GM12872 (cell line): ENCODE measurements around the gene DTX3.

Source experiments
- TF ChIP-seq, protein P1 (sequence below): IDR thresholded peaks from 3 replicates; pipeline ENCODE4 v1.5.1; 2011; ENCODE audit warnings: low read depth, mild to moderate bottlenecking, low read length, moderate library complexity; ENCODE audit not compliant: insufficient read depth

Gene DTX3

DNA sequence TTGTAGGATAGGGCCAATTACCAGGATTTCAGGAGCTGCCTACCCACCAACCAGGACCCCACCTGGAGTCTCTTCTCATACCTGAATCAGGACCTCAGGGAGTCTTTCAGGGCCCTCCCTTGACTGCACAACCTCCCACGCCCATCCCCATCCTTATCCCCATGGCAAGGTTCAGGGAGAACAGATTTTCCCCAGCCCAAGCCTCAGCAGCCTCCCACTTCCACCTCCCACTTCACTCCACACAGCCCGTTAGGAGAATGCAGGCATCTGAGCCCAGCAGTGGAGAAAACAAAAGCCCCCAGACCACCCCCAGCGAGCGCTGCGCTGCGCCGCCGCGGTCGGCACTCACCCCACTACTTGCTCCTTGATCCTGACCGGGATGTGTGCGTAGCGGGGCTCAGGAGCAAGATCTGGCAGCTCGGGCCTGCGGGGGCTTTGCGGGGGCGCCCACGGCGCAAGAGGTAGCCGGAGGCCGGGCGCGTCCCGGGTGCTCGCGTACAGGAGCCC lies 27.0 kb downstream of the DTX3 start:
- TF ChIP-seq, protein P1, sequence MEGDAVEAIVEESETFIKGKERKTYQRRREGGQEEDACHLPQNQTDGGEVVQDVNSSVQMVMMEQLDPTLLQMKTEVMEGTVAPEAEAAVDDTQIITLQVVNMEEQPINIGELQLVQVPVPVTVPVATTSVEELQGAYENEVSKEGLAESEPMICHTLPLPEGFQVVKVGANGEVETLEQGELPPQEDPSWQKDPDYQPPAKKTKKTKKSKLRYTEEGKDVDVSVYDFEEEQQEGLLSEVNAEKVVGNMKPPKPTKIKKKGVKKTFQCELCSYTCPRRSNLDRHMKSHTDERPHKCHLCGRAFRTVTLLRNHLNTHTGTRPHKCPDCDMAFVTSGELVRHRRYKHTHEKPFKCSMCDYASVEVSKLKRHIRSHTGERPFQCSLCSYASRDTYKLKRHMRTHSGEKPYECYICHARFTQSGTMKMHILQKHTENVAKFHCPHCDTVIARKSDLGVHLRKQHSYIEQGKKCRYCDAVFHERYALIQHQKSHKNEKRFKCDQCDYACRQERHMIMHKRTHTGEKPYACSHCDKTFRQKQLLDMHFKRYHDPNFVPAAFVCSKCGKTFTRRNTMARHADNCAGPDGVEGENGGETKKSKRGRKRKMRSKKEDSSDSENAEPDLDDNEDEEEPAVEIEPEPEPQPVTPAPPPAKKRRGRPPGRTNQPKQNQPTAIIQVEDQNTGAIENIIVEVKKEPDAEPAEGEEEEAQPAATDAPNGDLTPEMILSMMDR: no peak

DNA sequence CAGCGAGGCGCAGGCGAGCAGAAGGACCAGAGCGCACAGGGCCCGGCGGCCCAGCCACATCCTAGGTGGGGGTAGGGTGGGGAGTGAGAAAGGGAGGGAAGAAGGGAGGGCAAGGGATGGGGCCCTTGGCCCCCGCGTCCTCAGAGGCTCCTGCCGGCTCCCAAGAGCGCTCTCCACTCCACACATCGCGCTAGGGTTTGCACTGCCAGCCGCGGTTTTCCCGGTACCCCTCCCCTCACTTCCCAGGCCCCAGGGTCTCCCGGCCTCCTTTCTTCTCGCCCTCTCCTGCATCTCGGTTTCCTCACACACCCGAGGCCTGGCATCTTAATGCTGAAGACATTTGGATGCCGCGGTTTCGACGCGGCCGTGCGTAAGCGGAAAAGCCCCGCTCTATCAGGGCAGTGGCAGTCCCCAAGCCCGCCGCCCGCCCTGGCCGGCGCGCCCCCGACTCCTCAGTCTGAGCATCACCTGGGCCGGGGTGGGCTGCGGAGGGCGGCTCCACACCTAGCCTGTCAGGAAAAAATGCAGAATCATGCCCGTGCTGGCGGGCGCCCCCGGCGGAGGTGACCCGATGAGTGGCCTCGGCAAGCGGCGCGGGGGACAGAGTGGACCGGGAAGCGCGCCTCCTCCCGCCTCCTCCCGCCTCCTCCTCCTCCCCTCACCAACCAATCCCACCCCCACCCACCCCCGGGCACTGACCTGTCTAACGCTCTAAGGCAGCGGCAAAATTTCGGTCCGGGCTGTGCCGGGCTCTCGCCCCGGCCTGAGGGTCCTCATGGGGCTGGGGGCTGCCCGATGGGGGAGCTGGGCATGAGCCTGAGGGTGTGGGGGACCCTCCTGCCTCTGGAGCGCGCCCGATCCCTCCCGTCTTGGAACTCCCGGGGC lies 27.7 kb downstream of the DTX3 start:
- TF ChIP-seq, protein P1: no peak

DNA sequence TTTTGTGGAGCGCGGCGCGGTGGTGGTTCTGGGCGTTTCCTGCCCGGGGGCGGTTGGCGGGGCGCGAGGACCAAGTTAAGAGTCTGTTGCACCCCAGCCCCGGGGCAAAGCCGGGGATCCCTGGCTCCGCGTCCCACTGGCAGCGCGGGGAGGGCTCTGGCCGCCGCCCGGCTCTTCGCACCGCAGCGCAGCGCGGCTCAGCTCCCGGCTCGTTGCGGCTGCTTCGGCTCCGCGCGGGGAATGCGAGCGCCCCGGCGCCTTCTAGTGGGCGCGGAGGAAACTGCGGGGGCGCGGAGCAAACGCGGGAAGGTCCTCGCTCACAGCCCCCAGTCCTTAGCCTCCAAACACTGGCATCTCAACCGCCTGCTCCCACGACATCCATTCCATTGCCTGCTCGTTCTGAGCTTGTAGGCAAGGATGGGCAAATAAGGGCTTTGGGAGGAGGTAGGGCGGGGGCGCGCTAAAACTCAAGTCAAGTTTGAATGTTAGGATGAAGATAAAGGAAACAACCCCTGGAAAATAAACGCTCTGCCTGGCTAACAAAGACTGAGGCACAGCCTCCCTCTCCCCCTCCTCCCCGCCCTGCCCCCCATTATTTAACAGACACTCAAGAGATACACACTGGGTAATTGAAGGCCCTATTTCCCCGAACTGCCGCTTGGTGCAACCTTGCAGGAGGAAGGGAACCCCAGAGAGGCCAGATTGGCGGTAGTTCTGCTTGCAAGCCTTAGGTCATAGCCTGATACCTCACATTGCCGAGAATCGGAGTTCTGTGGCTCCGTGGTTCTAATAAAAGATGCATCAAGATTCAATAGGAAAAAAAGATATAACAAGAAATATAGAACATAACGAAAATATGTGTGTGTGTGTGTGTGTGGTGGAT lies 28.6 kb downstream of the DTX3 start, which contains the start of gene B4GALNT1:
Gene B4GALNT1 (minus strand): TSS at position 244 of the 883 bp plus-strand sequence. CDS start 1,069 bp downstream, outside the sequence.
- TF ChIP-seq, protein P1: peak; percentile 93

DNA sequence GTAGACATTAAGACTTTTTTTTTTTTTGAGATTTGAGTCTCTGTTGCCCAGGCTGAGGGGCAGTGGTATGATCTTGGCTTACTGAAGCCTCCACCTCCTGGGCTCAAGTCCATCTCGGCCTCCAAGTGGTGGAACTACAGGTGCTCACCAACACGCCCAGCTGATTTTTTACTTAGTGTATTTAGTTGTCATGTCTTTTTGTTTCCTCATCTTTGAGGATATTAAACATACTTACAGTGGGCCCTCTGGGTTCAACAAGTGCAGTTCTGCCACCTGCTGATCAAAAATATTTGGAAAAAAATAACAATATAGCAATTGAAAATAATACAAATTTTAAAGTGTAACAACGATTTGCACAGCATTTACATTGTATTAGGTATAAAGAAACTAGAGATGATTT lies 32.7 kb downstream of the DTX3 start:
- TF ChIP-seq, protein P1: no peak

DNA sequence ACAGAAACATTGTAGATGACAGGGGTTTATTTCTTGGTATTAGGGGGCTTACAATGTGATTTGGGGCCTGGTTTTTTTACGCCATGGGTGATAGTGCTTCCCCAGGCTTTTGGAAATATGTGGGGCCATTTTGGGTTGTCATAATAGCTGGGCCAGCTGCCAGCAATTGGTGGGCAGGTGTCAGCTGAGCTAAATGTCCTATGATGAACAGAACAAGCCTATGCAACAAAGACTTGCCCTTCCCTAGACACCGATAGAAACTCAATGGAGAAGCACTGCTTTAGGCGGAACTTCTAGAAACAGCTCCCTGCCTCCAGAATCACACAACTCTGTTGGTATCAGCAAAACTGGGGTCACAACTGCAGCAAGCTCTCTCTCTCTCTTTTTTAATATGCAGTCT lies 33.5 kb downstream of the DTX3 start:
- TF ChIP-seq, protein P1: no peak

DNA sequence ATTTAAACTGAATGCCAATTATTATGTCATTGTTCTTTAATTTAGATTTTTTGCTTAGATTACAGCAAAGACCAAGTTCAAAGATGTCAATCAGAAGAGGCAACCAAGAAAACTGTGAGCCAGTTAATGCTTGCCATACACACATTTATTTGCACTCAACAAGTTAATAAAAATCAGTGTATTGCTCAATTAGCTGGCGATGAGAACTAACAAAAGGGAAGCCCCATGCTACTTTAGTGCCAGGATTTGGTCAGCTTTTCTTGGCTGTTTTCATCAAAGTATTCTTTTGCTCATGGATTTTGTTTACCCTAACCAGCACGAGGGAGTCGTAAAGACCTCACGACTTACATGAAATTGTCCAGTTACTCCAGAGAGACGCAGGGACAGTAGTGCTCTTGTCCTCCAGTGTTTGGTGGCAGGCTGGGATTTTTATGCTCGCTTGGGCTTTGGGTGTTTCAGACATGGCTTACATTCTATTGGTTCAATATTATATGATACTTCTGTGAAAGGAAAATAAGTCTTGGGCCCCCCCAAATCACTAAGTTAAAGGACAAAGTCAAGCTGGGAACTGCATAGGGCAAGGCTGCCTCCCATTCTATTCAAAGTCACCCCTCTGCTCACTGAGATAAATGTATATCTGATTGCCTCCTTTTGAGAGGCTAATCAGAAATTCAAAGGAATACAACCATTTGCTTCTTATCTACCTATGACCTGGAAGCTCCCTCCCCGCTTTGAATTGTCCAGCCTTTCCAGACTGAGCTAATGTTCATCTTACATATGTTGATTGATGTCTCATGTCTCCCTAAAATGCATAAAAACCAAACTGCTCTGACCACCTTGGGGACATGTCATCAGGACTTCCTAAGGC lies 35.8 kb downstream of the DTX3 start:
- TF ChIP-seq, protein P1: no peak
